Mesenchymal stem cell (in vitro differentiated cells and primary cell): ENCODE data around the gene PRSS50.

ENCODE experiments used
- DNase-seq: peaks from one replicate; pipeline ENCODE4 v3.0.0-alpha.2; 2013
- H2AFZ ChIP-seq: one replicate; pipeline ENCODE4 v1.6.1; 2013; ENCODE audit warnings: low read depth, mild to moderate bottlenecking, control low read depth, inconsistent platforms, low read length, moderate library complexity
- H2AK5ac ChIP-seq: 2 replicates; pipeline ENCODE4 v1.6.1; 2013; ENCODE audit warnings: low read length, moderate library complexity, mild to moderate bottlenecking, inconsistent platforms; ENCODE audit not compliant: severe bottlenecking
- H2BK120ac ChIP-seq: one replicate; pipeline ENCODE4 v1.6.1; 2013; ENCODE audit warnings: low read depth, mild to moderate bottlenecking, inconsistent platforms, low read length, moderate library complexity
- H2BK12ac ChIP-seq, 2 experiments: one replicate each; pipeline ENCODE4 v1.6.1; 2013; ENCODE audit warnings: inconsistent platforms in 2 of 2, low read length in 2 of 2, mild to moderate bottlenecking in 2 of 2, moderate library complexity in 2 of 2, control low read depth in 1 of 2
- H2BK15ac ChIP-seq: one replicate; pipeline ENCODE4 v1.6.1; 2013; ENCODE audit warnings: mild to moderate bottlenecking, low read depth, inconsistent platforms; ENCODE audit not compliant: poor library complexity, severe bottlenecking
- H2BK5ac ChIP-seq: 2 replicates; pipeline ENCODE4 v1.6.1; 2013; ENCODE audit warnings: low read depth, mild to moderate bottlenecking, low read length, control low read depth, inconsistent platforms; ENCODE audit not compliant: poor library complexity, severe bottlenecking
- H3K14ac ChIP-seq, 2 experiments: one replicate each; pipeline ENCODE4 v1.6.1; 2013; ENCODE audit warnings: inconsistent platforms in 2 of 2, low read length in 2 of 2, control low read depth in 1 of 2, mild to moderate bottlenecking in 1 of 2, moderate library complexity in 1 of 2
- H3K18ac ChIP-seq, 2 experiments: one replicate each; pipeline ENCODE4 v1.6.1; 2013; ENCODE audit warnings: inconsistent platforms in 2 of 2, low read length in 2 of 2, control low read depth in 1 of 2, low read depth in 1 of 2, mild to moderate bottlenecking in 1 of 2
- H3K23ac ChIP-seq, 2 experiments: one replicate each; pipeline ENCODE4 v1.6.1; 2013; ENCODE audit warnings: inconsistent platforms in 2 of 2, low read length in 2 of 2, mild to moderate bottlenecking in 2 of 2, moderate library complexity in 2 of 2, control low read depth in 1 of 2
- H3K27ac ChIP-seq: 2 replicates; pipeline ENCODE4 v1.5.1; 2013; ENCODE audit warnings: mild to moderate bottlenecking, moderate library complexity, low read length, control low read depth, inconsistent platforms; ENCODE audit not compliant: poor library complexity, severe bottlenecking
- H3K27me3 ChIP-seq, 2 experiments: 2 replicates each; pipeline versions ENCODE4 v1.6.1 to v1.7.0; 2013; ENCODE audit warnings: low read length in 2 of 2, mild to moderate bottlenecking in 2 of 2, moderate library complexity in 2 of 2, control low read depth in 1 of 2, inconsistent platforms in 1 of 2; ENCODE audit not compliant: control insufficient read depth in 1 of 2, insufficient read depth in 1 of 2
- H3K36me3 ChIP-seq, 2 experiments: 2 replicates each; pipeline versions ENCODE4 v1.6.1 to v1.7.0; 2013; ENCODE audit warnings: low read length in 2 of 2, control low read depth in 1 of 2, inconsistent platforms in 1 of 2, low read depth in 1 of 2, mild to moderate bottlenecking in 1 of 2; ENCODE audit not compliant: insufficient read depth in 2 of 2, control insufficient read depth in 1 of 2
- H3K4ac ChIP-seq, 2 experiments: one replicate each; pipeline ENCODE4 v1.6.1; 2013; ENCODE audit warnings: inconsistent platforms in 2 of 2, low read length in 2 of 2, mild to moderate bottlenecking in 2 of 2, moderate library complexity in 2 of 2, control low read depth in 1 of 2, low read depth in 1 of 2
- H3K4me1 ChIP-seq: 2 replicates; pipeline ENCODE4 v1.6.1; 2013; ENCODE audit warnings: low read depth, low read length, control low read depth; ENCODE audit not compliant: control insufficient read depth, insufficient read depth
- H3K4me2 ChIP-seq: 2 replicates; pipeline ENCODE4 v1.6.1; 2013; ENCODE audit warnings: low read length, mild to moderate bottlenecking, inconsistent platforms; ENCODE audit not compliant: poor library complexity, severe bottlenecking
- H3K4me3 ChIP-seq, 2 experiments: 2 replicates each; pipeline versions ENCODE4 v1.5.1 to v1.7.0; 2013; ENCODE audit warnings: low read length in 2 of 2, mild to moderate bottlenecking in 2 of 2, control low read depth in 1 of 2, low read depth in 1 of 2; ENCODE audit not compliant: insufficient read depth in 1 of 2
- H3K79me1 ChIP-seq: replicated peaks from 2 replicates; pipeline ENCODE4 v1.6.1; 2013; ENCODE audit warnings: mild to moderate bottlenecking, control low read depth, low read length, inconsistent platforms; ENCODE audit not compliant: poor library complexity, severe bottlenecking
- H3K9ac ChIP-seq: 2 replicates; pipeline ENCODE4 v1.7.0; 2013; ENCODE audit warnings: mild to moderate bottlenecking, low read length, moderate library complexity
- H3K9me3 ChIP-seq: 2 replicates; pipeline ENCODE4 v1.7.0; 2013; ENCODE audit warnings: mild to moderate bottlenecking, low read length; ENCODE audit not compliant: control insufficient read depth
- H4K8ac ChIP-seq: one replicate; pipeline ENCODE4 v1.6.1; 2013; ENCODE audit warnings: inconsistent platforms, mild to moderate bottlenecking, low read length, moderate library complexity
- H4K91ac ChIP-seq: one replicate; pipeline ENCODE4 v1.6.1; 2013; ENCODE audit warnings: mild to moderate bottlenecking, low read length, inconsistent platforms
- WGBS: methylation state at CpG from one replicate; pipeline ENCODE4 v1.1.7; 2013; ENCODE audit warnings: mixed read lengths; 5-methylcytosine and 5-hydroxymethylcytosine counted together

The PRSS50 gene

GRCh38 chr3:46725621-46726314 lies 8.1 kb upstream of the PRSS50 start:
- H3K14ac ChIP-seq: no peak overlapping the region
- DNase-seq: no peak
- peak overlapping the region; percentile 4 for H3K27ac ChIP-seq
- H4K8ac ChIP-seq: no peak overlapping the region
- no peak overlapping the region for H2BK120ac ChIP-seq
- H3K4me2 ChIP-seq: no peak overlapping the region
- H3K23ac ChIP-seq: no peak overlapping the region
- no peak overlapping the region for H2AFZ ChIP-seq
- H3K27me3 ChIP-seq: peaks cover 0 to 23% of the 10 kb centered on the region in 2 experiments
- no peak overlapping the region for H3K4ac ChIP-seq
- H3K79me1 ChIP-seq: no peaks in the 10 kb centered on the region
- H2AK5ac ChIP-seq: no peak overlapping the region
- 62% methylated on average over 4 of the region's 6 CpGs for WGBS
- no peak overlapping the region for H2BK5ac ChIP-seq
- H2BK15ac ChIP-seq: no peak overlapping the region
- H3K9ac ChIP-seq: no peak overlapping the region
- no peaks in the 10 kb centered on the region for H3K36me3 ChIP-seq
- no peak overlapping the region for H4K91ac ChIP-seq
- H2BK12ac ChIP-seq: no peak overlapping the region
- no peak overlapping the region for H3K18ac ChIP-seq
- H3K9me3 ChIP-seq: peaks cover 3% of the 10 kb centered on the region
- no peaks in the 10 kb centered on the region for H3K4me1 ChIP-seq
- no peak overlapping the region for H3K4me3 ChIP-seq

- no peak for DNase-seq
- H3K9ac ChIP-seq: no peak overlapping the region
- H4K8ac ChIP-seq: no peak overlapping the region
- no peak overlapping the region for H3K18ac ChIP-seq
- H2BK15ac ChIP-seq: no peak overlapping the region
- no peak overlapping the region for H4K91ac ChIP-seq
- H3K4me2 ChIP-seq: no peak overlapping the region
- H3K27me3 ChIP-seq: peaks cover 0 to 33% of the 10 kb centered on the region in 2 experiments
- no peak overlapping the region for H3K4ac ChIP-seq
- H3K23ac ChIP-seq: no peak overlapping the region
- no peaks in the 10 kb centered on the region for H3K4me1 ChIP-seq
- H3K79me1 ChIP-seq: no peaks in the 10 kb centered on the region
- no peak overlapping the region for H3K4me3 ChIP-seq
- no peak overlapping the region for H2AFZ ChIP-seq
- 100% methylated on average over 1 of the region's 4 CpGs for WGBS
- no peak overlapping the region for H3K14ac ChIP-seq
- no peak overlapping the region for H2AK5ac ChIP-seq
- H2BK120ac ChIP-seq: no peak overlapping the region
- no peak overlapping the region for H3K27ac ChIP-seq
- H3K36me3 ChIP-seq: no peaks in the 10 kb centered on the region
- H3K9me3 ChIP-seq: peaks cover 3% of the 10 kb centered on the region
- H2BK12ac ChIP-seq: no peak overlapping the region
- H2BK5ac ChIP-seq: no peak overlapping the region
These were observed 6.8 kb upstream of the PRSS50 start for GRCh38 chr3:46724424-46724823.

- Histone ChIP-seq H3K4me2 (no peak overlapping the region), H2BK5ac (no peak overlapping the region), H2AK5ac (no peak overlapping the region), H2BK120ac (no peak overlapping the region), H3K9me3 (peaks cover 3% of the 10 kb centered on the region), H3K79me1 (no peaks in the 10 kb centered on the region), H3K36me3 (no peaks in the 10 kb centered on the region), H3K27me3 (peaks cover 0 to 43% of the 10 kb centered on the region in 2 experiments), H3K4me3 (no peak overlapping the region), H4K8ac (no peak overlapping the region), H3K23ac (no peak overlapping the region), H3K9ac (no peak overlapping the region), H4K91ac (no peak overlapping the region), H3K27ac (no peak overlapping the region), H3K18ac (no peak overlapping the region), H2BK12ac (no peak overlapping the region), H2AFZ (no peak overlapping the region), H3K4ac (no peak overlapping the region), H2BK15ac (no peak overlapping the region), H3K14ac (no peak overlapping the region), H3K4me1 (no peaks in the 10 kb centered on the region)
- WGBS: 85% methylated on average over 2 of the region's 5 CpGs
- no peak for DNase-seq
These were observed 4.8 kb upstream of the PRSS50 start for GRCh38 chr3:46722443-46722842.

- DNase-seq: no peak
- no peak overlapping the region for H3K4ac ChIP-seq
These were observed 3.3 kb upstream of the PRSS50 start for GRCh38 chr3:46721009-46721408.

More at GRCh38 chr3:46721009-46721408, 3.3 kb upstream of the PRSS50 start:
- Histone ChIP-seq H3K23ac (no peak overlapping the region), H3K36me3 (no peaks in the 10 kb centered on the region), H2BK12ac (no peak overlapping the region), H2BK5ac (no peak overlapping the region), H2BK15ac (no peak overlapping the region), H3K27me3 (peaks cover under 1 to 57% of the 10 kb centered on the region in 2 experiments), H3K14ac (no peak overlapping the region), H4K91ac (no peak overlapping the region), H2BK120ac (no peak overlapping the region), H3K9ac (no peak overlapping the region), H3K79me1 (no peaks in the 10 kb centered on the region), H3K27ac (no peak overlapping the region), H3K9me3 (peaks cover 3% of the 10 kb centered on the region), H2AK5ac (no peak overlapping the region), H3K4me1 (no peaks in the 10 kb centered on the region), H2AFZ (no peak overlapping the region), H3K4me2 (no peak overlapping the region), H4K8ac (no peak overlapping the region), H3K18ac (no peak overlapping the region), H3K4me3 (no peak overlapping the region)
- WGBS: 100% methylated on average over 1 of the region's 2 CpGs
